A549 (cell line): Measurements from ENCODE around the gene SERPIND1. TPM values are rescaled to one million over a fixed set of nuclear protein-coding genes. Genes with fewer than 3 reads are reported as not detected.

ENCODE experiments used
- ATAC-seq, 2 experiments: fragments of 200-7000 bp in 1 of 2; fragments of >200 bp in 1 of 2; cut with Nextera tagmentation in 1 of 2; cut with Tn5 transposase in 1 of 2; 3 replicates each; pipeline versions ENCODE4 v1.8.0 to v1.9.1; 2018 to 2020; ENCODE audit warnings: mild to moderate bottlenecking in 1 of 2, moderate library complexity in 1 of 2
- CTCF ChIA-PET: fragments of 300-600 bp; sonication (Branson Sonifier 250); formaldehyde crosslinking; extraction: SDS; loops from one replicate; lab custom pipeline; 2021; ENCODE audit warnings: antibody characterized with exemption, inconsistent platforms; lab: Yijun Ruan, JAX
- POLR2A ChIA-PET: fragments of 350-600 bp; formaldehyde crosslinking; extraction: SDS; loops from one replicate; lab custom pipeline; 2021; ENCODE audit warnings: antibody characterized with exemption, inconsistent platforms; lab: Yijun Ruan, JAX
- DNase-seq, 2 experiments: peaks; one replicate each; pipeline versions ENCODE4 v3.0.0 to v3.0.0-alpha.2; 2011 to 2016; ENCODE audit warnings: low read depth in 1 of 2, low spot score in 1 of 2
- FAIRE-seq: peaks from 2 replicates; lab custom pipeline; 2011; peaks lifted over from hg19 to GRCh38; lab: Jason Lieb, UNC
- H3K27ac ChIP-seq, 2 experiments: fragments of >200 bp; sonication (Bioruptor Twin); formaldehyde crosslinking; 3 replicates each; pipeline ENCODE4 v1.5.1; 2016 to 2017
- H3K4me1 ChIP-seq: fragments of >200 bp; sonication (Bioruptor Twin); formaldehyde crosslinking; 3 replicates; pipeline ENCODE4 v1.6.1; 2016
- H3K4me2 ChIP-seq: fragments of >200 bp; sonication (Bioruptor Twin); formaldehyde crosslinking; 3 replicates; pipeline ENCODE4 v1.6.1; 2016
- H3K4me3 ChIP-seq: fragments of >200 bp; sonication (Bioruptor Twin); formaldehyde crosslinking; 3 replicates; pipeline ENCODE4 v1.5.1; 2016
- H3K9me3 ChIP-seq: fragments of >200 bp; sonication (Bioruptor Twin); formaldehyde crosslinking; 3 replicates; pipeline ENCODE4 v1.6.1; 2016
- ATOH8 ChIP-seq: fragments of 250-450 bp; sonication (Bioruptor Pico); IDR thresholded peaks from 2 replicates; pipeline ENCODE4 v1.5.0; 2020; ENCODE audit warnings: low read depth, mild to moderate bottlenecking, moderate library complexity
- CBX2 ChIP-seq: fragments of 200-600 bp; sonication (generic); IDR thresholded peaks from 2 replicates; pipeline ENCODE4 v1.6.1; 2016; ENCODE audit warnings: low read depth, mild to moderate bottlenecking, borderline replicate concordance
- EHF ChIP-seq: fragments of 250-450 bp; sonication (Bioruptor Pico); IDR thresholded peaks from 2 replicates; pipeline ENCODE4 v1.5.0; 2020; ENCODE audit warnings: mild to moderate bottlenecking
- FOXS1 ChIP-seq: fragments of 250-450 bp; sonication (Bioruptor Pico); IDR thresholded peaks from 2 replicates; pipeline ENCODE4 v1.5.0; 2020; ENCODE audit warnings: mild to moderate bottlenecking, moderate library complexity
- HDAC2 ChIP-seq: fragments of 200-600 bp; sonication (generic); IDR thresholded peaks from 2 replicates; pipeline ENCODE4 v1.6.1; 2016
- HMGXB4 ChIP-seq: fragments of 250-450 bp; sonication (Bioruptor Pico); IDR thresholded peaks from 2 replicates; pipeline ENCODE4 v1.5.0; 2021; ENCODE audit warnings: mild to moderate bottlenecking, moderate library complexity, borderline replicate concordance
- HOXA7 ChIP-seq: fragments of 250-450 bp; sonication (Bioruptor Pico); IDR thresholded peaks from 2 replicates; pipeline ENCODE4 v1.5.0; 2020; ENCODE audit warnings: mild to moderate bottlenecking, moderate library complexity
- HOXB5 ChIP-seq: fragments of 250-450 bp; sonication (Bioruptor Pico); IDR thresholded peaks from 2 replicates; pipeline ENCODE4 v1.5.0; 2020; ENCODE audit warnings: mild to moderate bottlenecking, moderate library complexity
- JUNB ChIP-seq: fragments of >200 bp; sonication (Bioruptor Twin); formaldehyde crosslinking; IDR thresholded peaks from 2 replicates; pipeline ENCODE4 v1.6.1; 2016
- KDM5A ChIP-seq: fragments of 200-600 bp; sonication (generic); IDR thresholded peaks from 2 replicates; pipeline ENCODE4 v1.6.1; 2016; ENCODE audit warnings: antibody characterized with exemption, mild to moderate bottlenecking
- MAFK ChIP-seq: fragments of 450-650 bp; IDR thresholded peaks from 2 replicates; pipeline ENCODE4 v1.6.1; 2014; ENCODE audit not compliant: partially characterized antibody
- NPAS2 ChIP-seq: fragments of 250-450 bp; sonication (Bioruptor Pico); IDR thresholded peaks from 2 replicates; pipeline ENCODE4 v1.8.0; 2022; ENCODE audit warnings: mild to moderate bottlenecking, moderate library complexity, borderline replicate concordance
- NR3C1 ChIP-seq: fragments of >200 bp; sonication (Bioruptor Twin); formaldehyde crosslinking; IDR thresholded peaks from 3 replicates; pipeline ENCODE4 v1.6.1; 2017
- RNF2 ChIP-seq: fragments of 200-600 bp; sonication (generic); IDR thresholded peaks from 2 replicates; pipeline ENCODE4 v1.6.1; 2016; ENCODE audit warnings: low read depth, mild to moderate bottlenecking, antibody characterized with exemption, moderate library complexity, borderline replicate concordance
- TFCP2L1 ChIP-seq: fragments of 250-450 bp; sonication (Bioruptor Pico); IDR thresholded peaks from 2 replicates; pipeline ENCODE4 v1.5.0; 2021; ENCODE audit warnings: mild to moderate bottlenecking
- ZC3H11A ChIP-seq: fragments of 450-650 bp; IDR thresholded peaks from 2 replicates; pipeline ENCODE4 v1.6.1; 2014; ENCODE audit warnings: antibody characterized with exemption, mild to moderate bottlenecking
- ZFP36 ChIP-seq: fragments of 450-650 bp; IDR thresholded peaks from 2 replicates; pipeline ENCODE4 v1.6.1; 2014; ENCODE audit warnings: borderline replicate concordance; ENCODE audit not compliant: partially characterized antibody
- ZNF302 ChIP-seq: fragments of 250-450 bp; sonication (Bioruptor Pico); IDR thresholded peaks from 2 replicates; pipeline ENCODE4 v1.9.0; 2021; ENCODE audit warnings: inconsistent platforms, mild to moderate bottlenecking, moderate library complexity
- ZSCAN20 ChIP-seq: fragments of 250-450 bp; sonication (Bioruptor Pico); IDR thresholded peaks from 2 replicates; pipeline ENCODE4 v1.8.0; 2022; ENCODE audit warnings: mild to moderate bottlenecking, moderate library complexity
- WGBS: methylation state at CpG from one replicate; pipeline ENCODE4 v1.1.6; 2017; ENCODE audit errors: missing lambda C conversion rate; 5-methylcytosine and 5-hydroxymethylcytosine counted together
- polyA plus RNA-seq, 4 experiments: library from polyadenylated mRNA; depleted of rRNA in 3 of 4; stranded (reverse); fragments of >200 nt; fragmentation: RNase III in 1 of 4; extraction: RNeasy Plus Mini Kit Qiagen cat#74134 plus additional on column Dnase treatment in 1 of 4; gene quantifications; 2 replicates in 3 of 4; 3 replicates in 1 of 4; pipeline ENCODE4 v1.2.3, GENCODE V29; 2011 to 2017

The SERPIND1 gene
- polyA plus RNA-seq, 2 of the 4 experiments (the other 2 are of a cell fraction): not detected

GRCh38 chr22:20779014-20779817 is 5.3 kb downstream of the SERPIND1 start:
- peaks cover 24% of the 10 kb centered on the region for H3K4me1 ChIP-seq
- DNase-seq (no peak), FAIRE-seq (no peak), ATAC-seq (no peak)
- H3K9me3 ChIP-seq: no peaks in the 10 kb centered on the region
- no peak overlapping the region for H3K27ac ChIP-seq
- H3K4me2 ChIP-seq: no peak overlapping the region
- 95% methylated on average over 25 of the region's 25 CpGs for WGBS
- TF ChIP-seq ZC3H11A (no peak), KDM5A (no peak), HDAC2 (no peak), RNF2 (no peak), CBX2 (no peak), HMGXB4 (CRISPR knock-in tag) (no peak), TFCP2L1 (CRISPR knock-in tag) (no peak), ZSCAN20 (no peak), FOXS1 (CRISPR knock-in tag) (no peak), NR3C1 (no peak), EHF (CRISPR knock-in tag) (no peak)
- ChIA-PET POLR2A (no interaction called here), CTCF (interaction anchor here (0.8 to 1.9 kb wide), 5 partner anchors 11 to 107 kb away, joined by 3 to 6 read pairs (median 3); no protein-coding TSS in a partner anchor)
- H3K4me3 ChIP-seq: no peak overlapping the region

GRCh38 chr22:20779818-20780158 is 5.9 kb downstream of the SERPIND1 start:
- H3K27ac ChIP-seq: no peak overlapping the region
- DNase-seq (no peak), FAIRE-seq (no peak), ATAC-seq (no peak)
- 82% methylated on average over 5 of the region's 5 CpGs for WGBS
- H3K4me2 ChIP-seq: no peak overlapping the region
- H3K4me3 ChIP-seq: no peak overlapping the region
- TF ChIP-seq ZNF302 (CRISPR knock-in tag): no peak
- POLR2A ChIA-PET: no interaction called here
- peaks cover 24% of the 10 kb centered on the region for H3K4me1 ChIP-seq
- CTCF ChIA-PET: interaction anchor here (0.8 to 1.9 kb wide), 3 partner anchors 11 to 106 kb away, joined by 3 to 6 read pairs (median 3); no protein-coding TSS in a partner anchor
- no peaks in the 10 kb centered on the region for H3K9me3 ChIP-seq

- H3K4me2 ChIP-seq: no peak overlapping the region
- CTCF ChIA-PET: interaction anchor here (0.6 to 3.4 kb wide), 2 partner anchors 9 to 39 kb away, joined by 3 to 19 read pairs; partner anchors contain the start of gene SERPIND1
- H3K27ac ChIP-seq: no peak overlapping the region
- FAIRE-seq (no peak), DNase-seq (no peak)
- POLR2A ChIA-PET: no interaction called here
- no peak overlapping the region for H3K4me3 ChIP-seq
- 86% methylated on average over 11 of the region's 11 CpGs for WGBS
- no peaks in the 10 kb centered on the region for H3K9me3 ChIP-seq
- peaks cover 24% of the 10 kb centered on the region for H3K4me1 ChIP-seq
- TF ChIP-seq MAFK (no peak), HOXB5 (no peak), ZFP36 (no peak)
- TF ChIP-seq, all 56 proteins: peak for 0
- ATAC-seq: no peak
Measured at GRCh38 chr22:20781272-20781990, 7.5 kb downstream of the SERPIND1 start.

GRCh38 chr22:20782083-20782482 is 8.2 kb downstream of the SERPIND1 start:
- TF ChIP-seq JUNB: no peak
- TF ChIP-seq ZC3H11A: no peak
- no peak for TF ChIP-seq ATOH8 (CRISPR knock-in tag)
- TF ChIP-seq NPAS2 (CRISPR knock-in tag): no peak
- TF ChIP-seq HOXA7 (CRISPR knock-in tag): no peak
- Histone ChIP-seq H3K4me1 (peaks cover 18% of the 10 kb centered on the region), H3K27ac (no peak overlapping the region), H3K4me3 (no peak overlapping the region), H3K4me2 (no peak overlapping the region), H3K9me3 (no peaks in the 10 kb centered on the region)
- FAIRE-seq: no peak
- ChIA-PET POLR2A (no interaction called here), CTCF (interaction anchor here (1.3 to 5.0 kb wide), 3 partner anchors 9 to 77 kb away, joined by 3 to 26 read pairs (median 19); partner anchors contain the start of gene SERPIND1)
- ATAC-seq: no peak
- WGBS: 72% methylated on average over 4 of the region's 4 CpGs
- DNase-seq: no peak
